ENCODE data around the gene OR2L3. TPM values are rescaled to one million over a fixed set of nuclear protein-coding genes. Genes with fewer than 3 reads are reported as not detected.

OR2L3 gene
- total RNA-seq (2022), result not detected in 2 replicates
- not detected for Bru-seq, nascent RNA
- not detected for BruChase-seq, experiment 1, labeled RNA remaining after a 2-hour chase
- BruChase-seq, experiment 2, labeled RNA remaining after a 6-hour chase, result not detected
- long read RNA-seq, result 0 reads

GRCh38 chr1:248046536-248046935 is at the start of gene OR2L3:
TSS of gene OR2L3 (plus strand) at chr1:248046836. CDS start at chr1:248060682, 13,846 bp downstream.
- intact Hi-C loops (cut with micrococcal nuclease; ENCODE audit: unreplicated experiment), result no loop called here
- BruUV-seq (replicated peaks), result no TSS peak
- ChIA-PET POLR2A (no interaction called here), CTCF (no interaction called here)
- TF ChIP-seq CTCF (IDR thresholded peaks at IDR 0.05; ENCODE audit: insufficient read depth in 1 of 2, low read depth in 1 of 2, low read length in 1 of 2, severe bottlenecking in 1 of 2, unreplicated experiment in 1 of 2), result no peak
- Histone ChIP-seq H3K9me3 (no peaks in the 10 kb centered on the region), H3K4me3 (ENCODE audit: low read depth, low read length) (no peak within 1 kb of the TSS), H3K36me3 (ENCODE audit: control insufficient read depth, insufficient read depth, low read length) (no peaks in the 10 kb centered on the region), H3K27me3 (replicated peaks; ENCODE audit: control insufficient read depth, insufficient read depth, low read length) (no peaks in the 10 kb centered on the region), H3K4me1 (no peaks in the 10 kb centered on the region)
- Mint-ChIP-seq H3K27ac (ENCODE audit: unreplicated experiment) (no peak within 1 kb of the TSS), H3K4me3 (ENCODE audit: unreplicated experiment) (no peak within 1 kb of the TSS), H3K9me3 (ENCODE audit: unreplicated experiment) (peaks cover 26% of the 10 kb centered on the region), H3K36me3 (ENCODE audit: insufficient read depth, unreplicated experiment) (no peaks in the 10 kb centered on the region), H3K4me1 (ENCODE audit: low read depth, unreplicated experiment) (no peaks in the 10 kb centered on the region), H3K27me3 (ENCODE audit: insufficient read depth, unreplicated experiment) (no peaks in the 10 kb centered on the region)
- no peak for DNase-seq

- Histone ChIP-seq H3K36me3 (ENCODE audit: control insufficient read depth, insufficient read depth, low read length) (no peaks in the 10 kb centered on the region), H3K4me3 (ENCODE audit: low read depth, low read length) (no peak overlapping the region), H3K27me3 (replicated peaks; ENCODE audit: control insufficient read depth, insufficient read depth, low read length) (no peaks in the 10 kb centered on the region), H3K4me1 (no peaks in the 10 kb centered on the region), H3K9me3 (no peaks in the 10 kb centered on the region)
- BruUV-seq (replicated peaks), result no TSS peak
- intact Hi-C loops (cut with micrococcal nuclease; ENCODE audit: unreplicated experiment), result no loop called here
- POLR2A ChIA-PET, result no interaction called here
- H3K9me3 Mint-ChIP-seq (ENCODE audit: unreplicated experiment), result peaks cover 33% of the 10 kb centered on the region
- H3K4me3 Mint-ChIP-seq (ENCODE audit: unreplicated experiment), result no peak overlapping the region
- no peaks in the 10 kb centered on the region for H3K36me3 Mint-ChIP-seq (ENCODE audit: insufficient read depth, unreplicated experiment)
- CTCF ChIA-PET, result no interaction called here
- no peak for DNase-seq
- H3K27ac Mint-ChIP-seq (ENCODE audit: unreplicated experiment), result no peak overlapping the region
- H3K4me1 Mint-ChIP-seq (ENCODE audit: low read depth, unreplicated experiment), result no peaks in the 10 kb centered on the region
- no peak for TF ChIP-seq CTCF (IDR thresholded peaks at IDR 0.05; ENCODE audit: insufficient read depth in 1 of 2, low read depth in 1 of 2, low read length in 1 of 2, severe bottlenecking in 1 of 2, unreplicated experiment in 1 of 2)
- no peaks in the 10 kb centered on the region for H3K27me3 Mint-ChIP-seq (ENCODE audit: insufficient read depth, unreplicated experiment)
Measured at GRCh38 chr1:247998811-247999210, 47.8 kb upstream of the OR2L3 start.

GRCh38 chr1:248000169-248000568 is 46.5 kb upstream of the OR2L3 start:
- Histone ChIP-seq H3K36me3 (ENCODE audit: control insufficient read depth, insufficient read depth, low read length) (no peaks in the 10 kb centered on the region), H3K4me3 (ENCODE audit: low read depth, low read length) (no peak overlapping the region), H3K9me3 (no peaks in the 10 kb centered on the region), H3K4me1 (no peaks in the 10 kb centered on the region), H3K27me3 (replicated peaks; ENCODE audit: control insufficient read depth, insufficient read depth, low read length) (no peaks in the 10 kb centered on the region)
- no peak for TF ChIP-seq CTCF (IDR thresholded peaks at IDR 0.05; ENCODE audit: insufficient read depth in 1 of 2, low read depth in 1 of 2, low read length in 1 of 2, severe bottlenecking in 1 of 2, unreplicated experiment in 1 of 2)
- DNase-seq, result no peak
- no peak overlapping the region for H3K4me3 Mint-ChIP-seq (ENCODE audit: unreplicated experiment)
- peaks cover 26% of the 10 kb centered on the region for H3K9me3 Mint-ChIP-seq (ENCODE audit: unreplicated experiment)
- H3K27me3 Mint-ChIP-seq (ENCODE audit: insufficient read depth, unreplicated experiment), result no peaks in the 10 kb centered on the region
- no peaks in the 10 kb centered on the region for H3K4me1 Mint-ChIP-seq (ENCODE audit: low read depth, unreplicated experiment)
- ChIA-PET CTCF (no interaction called here), POLR2A (no interaction called here)
- no peaks in the 10 kb centered on the region for H3K36me3 Mint-ChIP-seq (ENCODE audit: insufficient read depth, unreplicated experiment)
- no TSS peak for BruUV-seq (replicated peaks)
- intact Hi-C loops (cut with micrococcal nuclease; ENCODE audit: unreplicated experiment), result no loop called here
- H3K27ac Mint-ChIP-seq (ENCODE audit: unreplicated experiment), result no peak overlapping the region
